Mesothelial cell of epicardium (in vitro differentiated cells): ENCODE data around the gene EIF3D. TPM values are rescaled to one million over a fixed set of nuclear protein-coding genes. Genes with fewer than 3 reads are reported as not detected.

Experiments
- DNase-seq, 2 experiments: peaks; one replicate each; pipeline ENCODE4 v3.0.0; 2021; ENCODE audit warnings: low spot score in 2 of 2; ENCODE audit not compliant: unreplicated experiment in 2 of 2
- H3K27ac Mint-ChIP-seq: 2 replicates; pipeline ENCODE4 v1.8.0; 2021; ENCODE audit warnings: mixed read lengths
- H3K27me3 Mint-ChIP-seq: 2 replicates; pipeline ENCODE4 v1.8.0; 2021; ENCODE audit warnings: low read depth, mixed read lengths
- H3K36me3 Mint-ChIP-seq: 2 replicates; pipeline ENCODE4 v1.8.0; 2021; ENCODE audit warnings: mixed read lengths
- H3K4me1 Mint-ChIP-seq: 2 replicates; pipeline ENCODE4 v1.8.0; 2021; ENCODE audit warnings: mixed read lengths
- H3K4me3 Mint-ChIP-seq: 2 replicates; pipeline ENCODE4 v1.8.0; 2021; ENCODE audit warnings: mild to moderate bottlenecking, moderate library complexity, mixed read lengths
- H3K9me3 Mint-ChIP-seq: 2 replicates; pipeline ENCODE4 v1.8.0; 2021; ENCODE audit warnings: mixed read lengths
- CTCF ChIP-seq: fragments of 200-600 bp; sonication (generic); IDR thresholded peaks from one replicate; pipeline ENCODE4 v1.5.0; 2021; ENCODE audit warnings: antibody characterized with exemption; ENCODE audit not compliant: unreplicated experiment
- total RNA-seq: library from RNA; stranded (reverse); gene quantifications from 3 replicates; pipeline ENCODE4 v1.2.1, GENCODE V29; 2021

Gene EIF3D
- total RNA-seq, 1 donor from 2014 or later, result 194 TPM

GRCh38 chr22:36491155-36491554, 37.8 kb downstream of the EIF3D start:
- no peaks in the 10 kb centered on the region for H3K27me3 Mint-ChIP-seq

GRCh38 chr22:36486619-36487384, 42.2 kb downstream of the EIF3D start:
- no peak overlapping the region for H3K4me3 Mint-ChIP-seq
- H3K4me1 Mint-ChIP-seq, result peaks cover 13% of the 10 kb centered on the region
- H3K27ac Mint-ChIP-seq, result no peak overlapping the region
- H3K9me3 Mint-ChIP-seq, result peaks cover 6% of the 10 kb centered on the region
- peaks cover 31% of the 10 kb centered on the region for H3K36me3 Mint-ChIP-seq
- no peaks in the 10 kb centered on the region for H3K27me3 Mint-ChIP-seq
- TF ChIP-seq CTCF, result no peak
- no peak for DNase-seq

More at GRCh38 chr22:36491155-36491554, 37.8 kb downstream of the EIF3D start:
- no peak overlapping the region for H3K4me3 Mint-ChIP-seq
- peaks cover 6% of the 10 kb centered on the region for H3K9me3 Mint-ChIP-seq
- TF ChIP-seq CTCF, result no peak
- DNase-seq, result no peak
- H3K36me3 Mint-ChIP-seq, result peaks cover 41% of the 10 kb centered on the region
- H3K4me1 Mint-ChIP-seq, result no peaks in the 10 kb centered on the region
- H3K27ac Mint-ChIP-seq, result no peak overlapping the region

GRCh38 chr22:36481393-36482168, 47.4 kb downstream of the EIF3D start, which contains the start of gene TXN2:
TXN2 (minus strand) TSS chr22:36481640; CDS start chr22:36480837, 803 bp downstream.
- peak within 1 kb of the TSS; percentile 98 for H3K27ac Mint-ChIP-seq
- peak; percentile 90 to 95 for DNase-seq
- H3K36me3 Mint-ChIP-seq, result peaks cover 17% of the 10 kb centered on the region
- peak within 1 kb of the TSS; percentile 90 for H3K4me3 Mint-ChIP-seq
- no peak for TF ChIP-seq CTCF
- H3K4me1 Mint-ChIP-seq, result peaks cover 23% of the 10 kb centered on the region
- H3K27me3 Mint-ChIP-seq, result no peaks in the 10 kb centered on the region
- H3K9me3 Mint-ChIP-seq, result no peaks in the 10 kb centered on the region

- no peak for DNase-seq
- Mint-ChIP-seq H3K27ac (peak overlapping the region; percentile 98), H3K4me3 (peak overlapping the region; percentile 90), H3K9me3 (no peaks in the 10 kb centered on the region), H3K4me1 (peaks cover 23% of the 10 kb centered on the region), H3K36me3 (peaks cover 15% of the 10 kb centered on the region), H3K27me3 (no peaks in the 10 kb centered on the region)
- TF ChIP-seq CTCF, result no peak
Measured at GRCh38 chr22:36480941-36481392, 48.0 kb downstream of the EIF3D start.

GRCh38 chr22:36478966-36479365, 50.0 kb downstream of the EIF3D start:
- Mint-ChIP-seq H3K36me3 (peaks cover 20% of the 10 kb centered on the region), H3K9me3 (no peaks in the 10 kb centered on the region), H3K4me1 (peaks cover 12% of the 10 kb centered on the region), H3K27me3 (no peaks in the 10 kb centered on the region), H3K4me3 (no peak overlapping the region), H3K27ac (no peak overlapping the region)
- DNase-seq, result no peak
- no peak for TF ChIP-seq CTCF
